Dedifferentiated amniotic fluid mesenchymal stem cell (primary cell): ENCODE data around the gene FBXO27.
A peak's percentile ranks its signal among the peaks of the same experiment; 100 is the strongest.
"Not testable (repeated sequence)": the region's sequence is repeated elsewhere in the genome, so short reads cannot be mapped to it uniquely, and the experiment has no call there.

Experiments used
- DNase-seq: peaks from one replicate; pipeline ENCODE4 v3.0.0-alpha.2; 2016; ENCODE audit errors: extremely low spot score

FBXO27 gene

DNA sequence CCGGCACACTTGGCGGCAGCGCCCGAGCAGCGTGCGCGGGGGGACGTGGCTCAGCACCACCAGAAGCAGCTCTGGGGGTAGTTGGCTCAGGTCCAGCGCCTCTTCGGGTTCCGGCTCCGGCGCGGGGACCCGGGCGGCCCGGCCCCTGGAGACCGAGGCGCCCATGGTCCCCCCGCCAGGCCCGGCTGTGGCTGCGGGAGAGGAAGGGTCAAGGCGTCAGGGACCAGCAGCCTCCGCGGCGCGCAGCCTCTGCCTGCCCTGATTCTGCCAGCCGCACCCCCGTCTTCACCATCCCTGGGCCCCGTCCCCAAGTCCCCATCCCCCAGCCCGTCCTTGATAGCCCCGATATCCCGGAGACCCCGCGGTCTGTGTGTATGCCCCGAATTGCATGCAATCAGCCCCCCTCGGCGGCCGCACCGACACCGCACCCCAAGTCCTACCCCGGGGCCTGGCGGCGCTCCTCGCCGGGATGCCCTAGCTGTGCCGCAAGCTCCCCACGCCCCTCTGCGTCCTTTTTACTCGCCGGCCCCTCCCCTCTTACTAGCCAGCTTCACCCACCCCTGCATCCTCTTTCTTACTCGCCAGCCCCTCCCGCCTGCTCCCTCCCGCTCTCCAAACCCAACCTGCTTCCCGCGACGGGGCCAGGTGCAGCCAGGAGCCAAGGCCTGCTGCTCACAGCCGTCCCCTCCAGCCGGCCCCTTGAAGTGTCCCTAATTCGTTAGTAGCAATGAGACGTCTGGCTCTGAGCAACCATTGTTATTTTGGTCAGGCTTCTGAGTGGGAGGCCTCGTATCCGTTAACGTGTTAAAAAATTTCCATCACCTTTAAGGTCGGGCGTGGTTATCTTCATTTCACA is at the start of gene FBXO27:
FBXO27 (minus strand) TSS at position 487 of the 856 bp plus-strand sequence; CDS start at position 165, 322 bp downstream.
- no peak for DNase-seq

GRCh38 chr19:39080431-39080830 is 48.1 kb upstream of the FBXO27 start:
- DNase-seq, result no peak

DNA sequence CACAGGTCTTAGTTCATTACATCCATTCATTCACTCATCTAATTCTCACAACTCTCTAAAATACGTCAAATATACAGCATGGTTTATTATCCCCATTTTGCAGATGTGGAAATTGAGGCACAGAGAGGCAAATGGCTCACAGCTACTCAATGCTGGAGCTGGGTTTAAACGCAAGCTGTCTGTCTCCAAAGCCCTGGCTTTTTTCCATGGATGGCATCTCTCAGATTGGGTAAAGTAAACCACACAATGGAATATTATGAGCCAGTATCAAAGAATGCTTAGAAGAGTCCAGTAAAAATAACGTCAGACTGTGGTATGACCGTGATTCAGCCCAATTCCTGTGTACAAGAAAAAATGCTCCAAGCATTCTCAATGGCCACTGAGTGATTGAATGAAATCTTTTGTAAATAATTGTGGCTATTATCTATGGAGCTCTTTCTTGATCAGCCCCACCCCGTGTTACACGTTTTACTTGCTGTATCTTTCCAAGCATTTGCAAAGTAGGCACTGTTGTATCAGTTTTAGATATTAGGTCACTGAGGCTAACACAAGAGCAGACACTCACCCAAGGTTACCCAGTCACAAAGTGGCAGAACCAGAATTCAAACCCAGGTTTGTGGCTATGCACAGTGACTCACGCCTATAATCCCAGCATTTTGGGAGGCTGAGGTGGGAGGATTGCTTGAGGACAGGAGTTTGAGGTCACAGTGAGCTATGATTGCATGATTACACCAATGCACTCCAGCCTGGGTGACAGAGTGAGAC is 46.3 kb upstream of the FBXO27 start:
- DNase-seq, result peak; percentile 94

DNA sequence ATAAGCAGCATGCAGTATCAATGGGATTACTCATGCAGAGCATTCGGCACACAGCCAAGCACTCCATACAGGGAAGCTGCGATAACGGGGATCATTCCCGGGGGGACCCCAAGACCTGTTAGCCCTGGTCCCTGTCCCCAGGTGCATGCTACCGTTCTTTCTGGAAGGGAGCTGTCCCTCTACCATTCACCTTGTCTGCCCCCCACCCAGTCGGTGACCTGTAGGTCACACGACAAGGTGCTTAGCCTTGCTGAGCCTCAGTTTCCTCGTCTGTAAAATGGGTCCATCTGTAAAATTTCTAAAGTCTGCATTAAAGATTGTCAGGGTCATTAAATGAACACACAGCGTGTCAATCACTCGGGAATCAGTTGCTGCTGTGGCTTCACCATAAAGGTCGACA is 45.0 kb upstream of the FBXO27 start:
- no peak for DNase-seq

- no peak for DNase-seq
Observed at GRCh38 chr19:39074942-39075341, 42.6 kb upstream of the FBXO27 start.

DNA sequence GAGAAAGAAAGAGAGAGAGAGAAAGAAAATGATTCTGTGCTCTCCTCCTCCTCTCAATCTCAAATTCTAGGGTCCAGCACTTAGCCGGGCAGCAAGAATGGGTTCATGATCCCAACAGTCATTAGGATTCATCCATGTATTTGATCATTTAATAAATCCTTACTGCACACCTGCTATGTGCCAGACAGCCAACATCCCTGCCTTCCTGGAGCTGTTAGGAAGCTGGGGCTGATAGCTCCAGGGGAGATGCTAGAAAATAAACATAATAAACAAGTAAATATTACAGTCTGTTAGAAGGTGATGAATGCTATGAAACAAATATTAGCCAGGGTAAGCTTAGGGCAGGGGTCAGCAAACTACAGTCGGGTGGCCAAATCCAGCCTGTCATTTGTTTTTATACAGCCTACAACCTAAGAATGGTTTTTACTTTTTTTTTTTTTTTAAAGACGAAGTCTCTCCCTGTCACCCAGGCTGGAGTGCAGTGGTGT is 41.9 kb upstream of the FBXO27 start:
- DNase-seq, result no peak

DNA sequence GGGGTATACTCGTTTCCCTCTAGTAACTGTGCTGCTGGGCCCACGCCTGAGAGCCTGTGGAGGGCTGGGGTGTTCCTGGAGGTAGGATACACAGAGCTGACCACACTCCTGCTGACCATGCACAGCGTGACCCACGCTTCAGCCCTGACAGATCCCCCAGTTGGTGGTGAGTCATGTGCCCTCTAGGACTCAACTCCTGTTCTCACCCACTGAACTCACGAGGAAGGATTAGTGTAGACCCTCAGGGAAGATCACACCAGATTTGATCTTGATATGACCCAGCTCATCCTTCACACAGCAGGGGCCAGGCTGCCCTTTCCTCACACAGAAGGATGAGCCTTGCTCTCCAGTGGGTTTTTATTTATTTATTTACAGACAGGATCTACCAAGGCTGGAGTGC is 38.5 kb upstream of the FBXO27 start:
- no peak for DNase-seq

DNA sequence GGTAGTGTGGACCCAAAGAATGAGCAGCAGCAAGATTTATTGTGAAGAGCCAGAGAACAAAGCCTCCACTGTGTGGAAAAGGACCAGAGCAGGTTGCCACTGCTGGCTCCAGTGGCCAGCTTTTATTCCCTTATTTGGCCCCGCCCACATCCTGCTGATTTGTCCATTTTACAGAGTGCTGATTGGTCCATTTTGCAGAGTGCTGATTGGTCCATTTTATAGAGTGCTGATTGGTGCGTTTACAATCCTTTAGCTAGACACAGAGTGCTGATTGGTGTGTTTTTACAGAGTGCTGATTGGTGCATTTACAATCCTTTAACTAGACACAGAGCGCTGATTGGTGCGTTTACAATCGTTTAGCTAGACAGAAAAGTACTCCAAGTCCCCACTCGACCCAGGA is 35.9 kb upstream of the FBXO27 start:
- DNase-seq, result not testable (repeated sequence)

- DNase-seq, result no peak
Observed at GRCh38 chr19:39067104-39067503, 34.8 kb upstream of the FBXO27 start.

DNA sequence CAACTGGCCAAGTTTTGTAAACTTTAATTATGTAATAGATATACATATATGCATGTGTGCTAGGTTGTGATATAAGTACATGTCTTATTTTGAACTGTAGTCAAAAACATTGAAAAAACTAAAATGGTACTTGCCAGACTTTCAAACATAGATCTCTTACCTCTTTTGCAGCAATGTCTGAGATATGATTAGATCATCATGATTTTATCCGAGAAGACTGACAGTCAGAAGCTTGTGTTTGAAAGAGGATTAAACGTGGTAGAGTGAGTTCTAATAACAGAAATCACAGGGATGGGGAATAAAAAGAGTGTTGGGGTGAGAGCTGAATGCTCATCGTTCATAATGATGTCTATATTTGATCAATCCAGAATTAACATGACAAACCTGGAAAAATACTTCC is 33.6 kb upstream of the FBXO27 start:
- DNase-seq, result no peak

DNA sequence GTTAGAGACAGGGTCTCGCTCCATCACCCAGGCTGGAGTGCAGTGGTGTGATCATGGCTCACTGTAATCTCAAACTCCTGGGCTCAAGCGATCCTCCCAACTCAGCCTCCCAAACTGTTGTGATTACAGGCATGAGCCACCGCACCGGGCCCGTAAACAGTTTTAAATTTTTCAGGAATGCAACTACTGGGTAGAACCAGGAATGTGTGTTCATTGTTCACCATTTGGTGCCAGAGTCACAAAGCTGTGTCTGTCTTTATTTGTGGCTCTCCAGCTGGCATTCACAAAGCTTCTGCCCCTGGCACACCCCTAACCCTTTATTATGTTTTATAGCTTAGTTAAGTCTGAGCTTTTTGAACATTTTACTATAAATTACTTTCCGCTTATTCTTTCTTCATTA is 32.1 kb upstream of the FBXO27 start:
- DNase-seq, result no peak

GRCh38 chr19:39060171-39060570 is 27.8 kb upstream of the FBXO27 start:
- no peak for DNase-seq

GRCh38 chr19:39059302-39059701 is 27.0 kb upstream of the FBXO27 start:
- no peak for DNase-seq

- DNase-seq, result no peak
Observed at GRCh38 chr19:39057615-39058014, 25.3 kb upstream of the FBXO27 start.

DNA sequence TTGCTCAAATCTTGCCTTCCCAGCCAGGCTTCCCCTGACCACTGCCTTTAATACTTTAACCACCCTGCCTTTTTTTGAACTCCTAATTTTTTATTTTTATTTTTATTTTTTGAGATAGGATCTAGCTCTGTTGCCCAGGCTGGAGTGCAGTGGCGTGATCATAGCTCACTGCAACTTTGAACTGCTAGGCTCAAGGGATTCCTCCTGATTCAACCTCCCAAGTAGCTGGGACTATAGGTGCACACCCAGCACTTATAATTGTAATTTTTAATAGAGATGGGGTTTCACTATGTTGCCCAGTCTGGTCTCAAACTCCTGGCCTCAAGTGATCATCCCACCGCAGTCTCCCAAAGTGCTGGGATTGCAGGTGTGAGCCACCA is 21.7 kb upstream of the FBXO27 start:
- DNase-seq, result no peak

GRCh38 chr19:39053276-39054090 is 21.1 kb upstream of the FBXO27 start:
- DNase-seq, result no peak

DNA sequence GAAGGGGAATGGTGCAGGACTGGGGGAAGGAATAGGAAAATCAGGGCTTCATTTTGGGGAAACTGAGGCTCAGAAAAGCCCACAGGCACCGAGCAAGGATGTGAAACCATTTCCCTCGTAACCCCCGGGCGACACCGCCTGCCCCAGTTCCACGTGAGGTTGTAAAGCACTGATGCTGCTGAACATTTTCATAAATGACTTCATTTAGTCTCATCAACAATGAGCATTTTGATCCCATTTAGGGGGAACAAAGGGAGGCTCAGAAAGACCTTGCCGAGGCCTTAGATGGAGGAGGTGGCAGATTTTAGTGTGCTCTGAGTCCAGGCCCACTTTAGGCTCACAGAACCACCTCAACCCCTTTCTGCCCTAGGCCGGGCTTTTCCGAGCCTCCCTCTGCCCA is 20.5 kb upstream of the FBXO27 start:
- DNase-seq, result no peak

DNA sequence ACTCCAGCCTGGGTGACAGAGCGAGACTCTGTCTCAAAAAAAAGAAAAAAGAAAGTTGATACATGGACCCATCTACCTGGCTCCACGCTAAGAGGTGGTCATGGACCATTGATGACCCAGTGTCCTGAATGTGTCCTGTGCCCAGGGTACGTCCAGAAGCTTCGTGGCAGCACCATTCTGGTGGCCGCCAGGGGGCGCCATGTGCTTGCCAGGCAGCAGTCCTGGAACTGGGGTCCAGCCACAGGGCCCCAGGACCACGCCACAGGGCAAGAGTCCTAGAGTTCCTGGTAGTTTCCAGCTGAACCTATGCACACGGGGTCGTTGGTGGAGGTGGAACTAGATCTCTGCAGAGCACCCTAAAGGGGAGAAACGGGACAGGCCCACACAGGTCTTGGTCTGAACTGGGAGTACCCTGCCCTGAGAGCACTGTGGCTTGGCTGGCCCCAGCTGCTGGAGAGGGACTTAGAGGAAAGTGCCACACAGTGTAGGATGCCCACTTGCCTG is 19.9 kb upstream of the FBXO27 start:
- DNase-seq, result no peak

DNA sequence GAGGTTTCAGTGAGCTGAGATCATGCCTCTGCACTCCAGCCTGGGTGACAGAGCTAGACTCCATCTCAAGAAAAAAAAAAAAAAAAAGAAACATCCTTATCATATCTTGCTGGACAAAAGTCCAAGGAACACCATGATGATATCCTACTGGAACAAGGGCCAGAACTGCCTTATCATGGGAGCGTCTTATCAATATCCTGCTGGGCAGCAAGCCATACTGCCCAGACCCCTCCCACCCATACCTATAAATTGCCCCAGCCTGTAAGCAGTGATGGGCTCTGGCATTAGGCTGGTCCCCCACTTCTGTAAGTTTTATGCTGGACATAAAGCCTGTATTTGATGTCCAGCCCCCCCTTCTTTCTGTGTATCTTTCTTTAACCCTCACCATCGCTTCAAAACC is 14.7 kb upstream of the FBXO27 start:
- no peak for DNase-seq

DNA sequence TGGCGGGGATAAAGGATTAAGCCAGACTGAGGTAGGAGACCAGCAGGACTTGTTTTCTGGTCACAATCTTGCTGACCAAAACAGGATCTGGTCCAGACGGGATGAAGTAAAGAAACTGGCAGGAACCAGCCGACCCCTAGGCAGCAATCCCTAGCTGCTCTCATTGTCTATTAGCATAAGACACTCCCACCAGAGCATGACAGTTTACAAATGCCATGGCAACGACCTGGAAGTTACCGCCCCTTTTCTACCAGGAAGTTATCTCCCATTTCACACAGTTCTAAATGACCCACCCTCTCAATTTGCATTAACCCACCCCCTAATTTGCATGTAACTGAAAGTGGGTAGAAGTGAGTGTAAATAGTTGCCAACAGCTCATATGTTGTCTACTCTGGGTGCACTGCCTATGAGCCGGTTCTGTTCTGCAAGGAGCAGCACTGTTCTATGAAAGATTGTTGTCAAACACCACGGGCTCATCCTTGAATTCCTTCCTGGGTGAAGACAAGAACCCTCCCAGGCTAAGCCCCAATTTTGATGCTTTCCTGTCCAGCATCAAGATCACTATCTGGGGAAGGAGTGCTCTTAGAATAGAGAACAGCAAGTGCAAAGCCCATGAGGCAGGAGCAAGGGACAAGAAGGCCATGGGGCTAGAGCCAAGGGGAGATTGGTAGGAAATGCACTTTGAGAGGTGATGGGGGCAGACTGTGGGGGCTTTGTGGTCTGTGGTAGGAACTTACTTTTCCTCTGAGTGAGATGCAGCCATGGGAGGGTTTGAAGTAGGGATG is 13.9 kb upstream of the FBXO27 start:
- no peak for DNase-seq

DNA sequence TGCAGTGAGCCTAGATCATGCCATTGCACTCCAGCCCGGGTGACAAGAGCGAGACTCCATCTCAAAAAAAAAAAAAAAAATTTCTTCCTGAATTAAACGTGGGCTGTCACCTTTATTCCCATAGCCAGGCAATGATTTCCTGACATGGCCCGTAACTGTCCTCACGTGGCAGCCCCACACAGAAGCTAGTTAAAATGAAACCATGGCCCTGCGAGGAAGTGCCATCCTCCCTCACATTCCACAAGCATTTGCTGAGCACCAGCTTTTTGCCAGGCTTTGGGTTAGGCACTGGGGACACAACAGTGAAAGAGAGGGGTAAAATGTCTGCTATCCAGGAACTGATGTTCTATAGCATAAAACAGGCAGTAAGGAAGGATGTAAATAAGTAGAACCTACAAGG is 13.2 kb upstream of the FBXO27 start:
- no peak for DNase-seq
